ENCODE data around the gene PRCD.
A peak's percentile ranks its signal among the peaks of the same experiment; 100 is the strongest.

PRCD gene

GRCh38 chr17:76539631-76540271 lies at the start of gene PRCD:
Gene PRCD, plus strand, starts transcription at chr17:76540044. Its CDS starts 98 bp downstream, at chr17:76540142.
- DNase-seq: no peak

- DNase-seq: no peak
Measured at GRCh38 chr17:76490112-76490710, 49.6 kb upstream of the PRCD start.

DNA sequence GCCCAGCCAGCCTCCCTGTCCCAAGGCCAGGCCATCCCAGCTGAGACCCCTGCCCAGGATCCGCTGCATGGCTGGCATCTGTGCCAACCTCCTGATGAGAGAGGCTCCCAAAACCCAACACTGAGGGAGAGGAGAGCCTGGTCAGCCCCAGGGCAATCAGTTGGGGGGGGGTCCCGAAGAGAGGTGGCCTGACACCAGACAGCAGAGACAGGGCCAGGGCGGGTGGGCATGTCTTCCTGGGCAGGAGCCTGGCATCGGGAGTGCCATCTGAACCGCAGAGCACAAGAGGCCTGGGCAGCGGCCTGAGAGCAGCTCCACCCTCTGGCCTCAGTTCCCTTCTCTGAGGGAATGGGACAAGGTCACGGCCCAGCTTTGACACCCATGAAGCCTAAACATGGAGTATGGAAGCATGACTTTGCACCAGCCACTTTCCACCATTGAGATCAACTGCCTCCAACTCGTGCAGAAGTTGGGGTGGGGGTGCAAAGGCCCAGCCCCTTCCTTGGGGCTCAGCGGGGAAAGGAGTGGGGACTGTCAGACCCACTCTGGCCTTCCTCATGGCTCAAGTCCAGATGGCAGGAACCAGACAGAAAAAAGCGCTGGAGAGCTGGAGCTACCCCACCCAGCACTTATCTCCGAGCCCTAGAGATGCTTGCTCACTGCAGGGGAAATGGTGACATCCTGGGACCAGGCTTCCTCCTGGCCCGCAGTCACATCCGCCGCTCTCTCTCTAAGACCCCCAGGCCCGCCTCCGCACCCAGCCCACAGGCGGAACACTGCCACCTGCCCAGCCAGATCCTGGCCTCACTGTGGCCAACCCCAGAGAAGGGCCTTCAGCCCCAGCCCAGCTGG lies 48.3 kb upstream of the PRCD start:
- no peak for DNase-seq

DNA sequence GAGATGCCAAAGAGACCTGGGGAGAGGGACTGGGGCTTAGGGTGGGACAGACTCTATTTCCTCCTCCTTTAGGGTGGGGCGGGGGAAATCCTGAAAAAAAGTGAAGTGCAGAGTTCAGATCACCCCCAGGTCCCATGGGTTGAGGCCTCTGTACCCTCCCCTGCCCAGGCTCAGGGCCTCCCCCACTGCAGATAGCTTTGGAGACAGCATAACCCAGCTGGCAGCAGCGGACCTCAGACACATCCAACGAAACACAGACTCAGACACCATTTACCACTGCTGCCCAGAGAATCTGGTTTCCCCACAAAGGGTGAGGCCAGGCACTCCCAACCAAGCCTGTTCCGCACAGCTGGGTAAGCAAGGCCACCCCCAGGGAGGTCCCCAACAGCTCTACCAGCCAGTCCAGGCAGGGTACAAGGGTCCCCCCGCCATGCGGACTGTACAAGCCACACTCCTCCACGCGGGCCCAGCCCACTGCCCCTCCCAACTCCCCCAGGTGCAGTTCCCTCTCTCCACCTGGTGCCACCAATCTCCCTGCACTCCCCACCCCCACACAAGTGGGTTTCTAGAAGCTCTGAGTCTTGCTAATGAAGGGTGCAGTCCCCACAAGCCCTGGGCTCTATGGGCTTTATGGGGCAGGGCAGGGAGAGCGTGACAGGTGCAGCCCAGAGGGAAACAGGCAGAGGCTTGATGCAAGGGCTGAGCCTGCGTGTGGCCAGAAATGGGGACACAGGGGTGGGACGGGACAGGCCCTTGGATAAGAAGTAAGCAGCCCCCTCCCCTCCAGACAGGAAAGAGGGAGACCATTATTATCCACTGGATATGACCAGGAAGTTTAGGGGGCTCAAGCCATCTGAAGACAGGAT lies 47.5 kb upstream of the PRCD start:
- no peak for DNase-seq

GRCh38 chr17:76492989-76493501 lies 46.8 kb upstream of the PRCD start:
- peak; percentile 45 for DNase-seq

- DNase-seq: no peak
Measured at GRCh38 chr17:76493505-76494167, 46.2 kb upstream of the PRCD start.

DNA sequence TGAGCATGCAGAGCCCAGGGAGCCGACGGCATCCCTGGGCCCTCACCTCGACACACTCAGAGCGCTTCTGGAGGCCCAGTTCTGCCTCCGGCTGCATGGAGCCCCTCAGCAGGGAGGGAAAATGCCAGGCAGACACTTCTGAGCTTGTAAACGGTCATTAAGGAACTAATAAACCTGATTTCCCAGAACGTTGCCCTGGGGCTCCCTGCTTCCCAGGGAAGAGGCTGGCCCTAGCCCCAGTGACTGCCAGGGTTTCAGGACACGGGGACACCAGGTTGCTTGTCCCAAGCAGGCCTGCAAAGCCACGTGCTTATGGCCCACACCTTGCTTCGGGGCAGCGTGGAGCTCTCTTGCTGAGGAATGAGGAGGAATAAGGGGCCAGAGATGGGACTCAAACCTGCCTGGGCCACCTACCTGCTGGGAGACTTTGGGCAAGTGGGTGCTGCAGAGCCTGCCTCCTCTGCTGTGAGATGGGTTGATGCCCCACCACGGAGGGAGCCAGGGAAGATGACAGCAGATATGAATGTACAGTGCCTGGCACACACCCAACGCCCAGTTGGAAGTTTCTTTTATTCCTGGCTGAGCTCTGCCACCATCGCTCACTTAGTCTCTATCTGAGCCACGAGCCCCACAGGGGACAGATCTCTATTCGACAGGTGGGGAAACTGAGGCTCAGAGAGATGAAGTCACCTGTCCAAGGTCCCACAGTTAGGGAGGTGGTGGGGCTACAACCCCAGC lies 44.0 kb upstream of the PRCD start:
- DNase-seq: no peak

DNA sequence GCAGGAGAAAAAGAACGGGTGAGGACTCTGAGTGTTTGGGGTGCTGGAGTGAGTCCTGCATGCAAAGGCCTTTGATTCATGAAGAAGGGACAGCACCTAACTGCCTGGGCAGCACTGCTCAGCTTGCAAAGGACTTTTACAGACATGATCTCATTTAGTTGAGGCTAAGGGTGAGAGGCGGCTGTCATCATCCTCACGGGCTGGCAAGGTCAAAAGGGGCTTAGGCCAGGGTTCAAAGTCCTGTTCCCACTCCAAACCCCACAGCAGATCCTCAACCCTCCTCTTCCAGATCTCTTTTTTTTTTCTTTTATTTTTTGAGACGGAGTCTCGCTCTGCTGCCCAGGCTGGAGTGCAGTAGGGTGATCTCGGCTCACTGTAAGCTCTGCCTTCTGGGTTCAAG lies 43.4 kb upstream of the PRCD start:
- no peak for DNase-seq

GRCh38 chr17:76497699-76497978 lies 42.2 kb upstream of the PRCD start:
- DNase-seq: no peak

DNA sequence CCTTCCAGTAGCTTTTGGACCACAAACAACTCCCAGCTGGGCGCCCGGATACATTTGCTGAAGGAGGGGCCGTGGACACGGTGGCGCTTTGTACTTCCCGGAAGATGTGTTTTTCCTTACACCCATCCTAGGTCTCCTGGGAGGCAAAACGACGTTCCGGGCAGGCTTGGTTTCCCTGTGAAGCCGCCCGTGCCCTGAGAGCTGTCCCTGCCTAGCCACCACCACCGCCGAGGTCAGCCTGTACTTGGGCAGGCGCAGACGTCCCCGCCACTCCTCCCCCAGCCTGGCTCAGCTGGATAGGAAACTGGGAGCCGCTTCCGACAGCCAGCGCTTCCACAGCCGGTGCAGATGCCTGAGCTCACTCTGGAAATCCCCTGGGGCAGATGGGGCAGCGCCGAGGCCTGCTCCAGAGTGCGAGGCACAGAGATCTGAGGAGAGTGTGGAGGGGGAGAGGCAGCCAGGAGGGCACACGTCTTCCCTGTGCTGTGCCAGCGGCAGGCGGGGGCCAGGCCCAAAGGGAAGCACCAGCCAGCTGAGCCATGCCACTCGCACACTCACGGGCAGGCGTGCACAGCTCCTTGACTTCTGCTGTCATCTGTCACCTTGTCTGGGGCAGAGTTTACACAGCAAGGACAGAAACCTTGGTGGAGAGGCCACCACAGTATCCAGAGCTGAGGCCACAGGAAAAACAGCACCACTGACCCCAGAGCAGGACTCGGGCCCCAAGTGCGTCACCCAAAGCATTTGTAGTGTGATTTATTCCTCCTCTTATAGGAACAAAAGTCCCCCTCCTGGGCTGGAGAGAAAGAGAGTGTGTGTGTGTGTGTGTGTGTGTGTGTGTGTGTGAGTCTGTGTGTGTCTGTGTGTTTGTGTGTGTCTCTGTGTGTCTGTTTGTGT lies 41.6 kb upstream of the PRCD start:
- DNase-seq: no peak

GRCh38 chr17:76498876-76499251 lies 41.0 kb upstream of the PRCD start:
- DNase-seq: no peak

GRCh38 chr17:76499267-76499667 lies 40.6 kb upstream of the PRCD start:
- DNase-seq: no peak

DNA sequence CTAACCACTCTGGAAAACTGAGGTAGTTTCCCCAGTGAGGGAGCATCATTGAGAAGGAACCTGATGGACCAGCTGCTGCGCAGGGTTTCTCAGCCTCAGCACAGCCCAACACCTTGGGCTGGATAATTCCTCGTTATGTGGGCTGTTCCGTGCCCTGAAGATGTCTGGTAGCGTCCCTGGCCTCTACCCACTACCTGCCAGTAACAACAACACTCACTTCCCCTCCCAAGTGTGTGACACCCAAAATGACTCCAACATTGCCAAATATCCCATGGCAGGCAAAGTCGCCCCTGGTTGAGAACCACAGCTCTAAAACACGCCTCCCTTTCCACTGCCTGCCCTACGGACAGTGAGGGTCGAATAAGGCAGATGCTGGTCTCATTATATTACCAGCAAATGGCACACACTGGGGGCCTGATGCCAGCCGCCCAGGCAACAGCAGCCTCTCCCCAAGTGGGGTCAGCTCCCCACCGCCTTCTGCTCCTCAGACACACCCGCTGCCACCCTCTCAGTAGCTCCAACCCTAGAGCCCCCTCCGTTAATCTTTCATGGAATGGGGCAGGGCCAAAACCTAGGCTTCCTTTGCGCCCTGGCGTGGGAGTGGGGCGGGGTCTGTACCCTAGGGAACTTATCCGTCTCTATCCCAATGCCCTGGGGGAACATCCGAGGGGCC lies 39.6 kb upstream of the PRCD start:
- DNase-seq: no peak

DNA sequence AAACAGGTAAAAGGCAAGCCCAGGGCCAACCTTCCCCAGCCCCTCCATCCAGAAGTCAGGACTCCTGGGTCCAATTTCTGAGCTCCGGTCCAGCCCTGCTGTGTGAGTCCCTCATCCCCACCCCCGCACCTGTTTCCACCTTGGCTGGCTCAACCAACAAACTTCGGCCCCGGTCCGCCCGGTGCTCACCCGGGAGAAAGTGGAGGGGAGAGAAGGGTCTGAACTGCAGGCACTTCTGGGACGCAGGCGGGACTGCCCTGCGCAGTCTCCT lies 39.2 kb upstream of the PRCD start:
- no peak for DNase-seq

GRCh38 chr17:76501018-76501826 lies 38.6 kb upstream of the PRCD start, which contains the start of gene RHBDF2:
Gene RHBDF2, minus strand, starts transcription at chr17:76501423. Its CDS starts 19,899 bp downstream, at chr17:76481524.
- peak; percentile 63 for DNase-seq

DNA sequence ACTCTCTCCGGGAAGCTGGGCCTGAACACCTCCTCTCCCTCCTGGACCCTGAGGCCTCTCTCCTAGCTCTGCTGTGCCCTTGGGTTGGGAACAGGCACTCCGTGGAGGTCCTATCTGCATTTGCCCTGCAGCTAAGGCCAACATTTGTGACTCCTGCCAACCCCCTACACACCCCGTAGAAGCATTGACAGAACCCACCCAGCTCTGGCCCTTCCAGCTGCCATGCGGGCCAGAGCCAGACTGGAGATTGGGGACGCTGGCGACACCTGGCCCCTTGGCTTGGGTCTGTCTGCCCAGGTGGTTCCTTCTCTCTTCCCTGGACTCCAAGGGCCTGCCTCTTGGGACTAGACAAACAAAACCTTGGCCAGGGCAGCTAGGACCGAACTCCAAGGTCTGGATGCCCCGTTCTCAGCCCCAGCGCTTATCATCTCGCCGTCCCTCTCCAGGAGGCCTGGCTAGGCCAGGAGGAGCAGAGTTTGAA lies 38.0 kb upstream of the PRCD start:
- DNase-seq: no peak

- no peak for DNase-seq
Measured at GRCh38 chr17:76502341-76503211, 37.3 kb upstream of the PRCD start.

DNA sequence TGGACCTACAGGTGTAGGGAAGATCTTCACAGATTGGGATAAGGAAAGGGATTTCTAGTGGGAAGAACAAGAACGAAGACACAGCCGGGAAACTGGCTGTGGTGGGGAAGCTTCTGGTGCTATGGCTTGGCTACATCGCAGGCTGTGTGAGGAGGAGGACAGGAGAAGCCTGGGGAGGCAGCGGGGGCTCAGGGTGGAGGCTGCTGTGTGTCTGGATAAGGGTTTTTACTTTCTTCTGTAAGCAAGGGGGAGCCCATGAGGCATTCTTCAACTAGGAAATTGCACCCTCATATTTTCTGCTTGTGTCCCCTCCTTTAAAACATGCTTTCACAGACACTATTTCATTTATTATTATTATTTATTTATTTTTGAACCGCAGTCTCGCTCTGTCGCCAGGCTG lies 35.7 kb upstream of the PRCD start:
- DNase-seq: no peak

Data from KG1 (cell line).